Caco-2 (cell line): ENCODE measurements around the gene VPS13C. TPM values are rescaled to one million over a fixed set of nuclear protein-coding genes. Genes with fewer than 3 reads are reported as not detected.

Experiments
- BruUV-seq: library from RNA; stranded (reverse); fragments of 400-500 nt; replicated peaks from 2 replicates; lab custom pipeline; 2021; lab: Mats Ljungman, UMichigan
- CTCF ChIA-PET: fragments of 300-600 bp; sonication (Branson Sonifier 250); formaldehyde crosslinking; loops from one replicate; lab custom pipeline; 2022; ENCODE audit warnings: antibody characterized with exemption; lab: Charles Lee
- POLR2A ChIA-PET: fragments of 300-600 bp; sonication (Branson Sonifier 250); formaldehyde crosslinking; loops from one replicate; lab custom pipeline; 2022; ENCODE audit warnings: antibody characterized with exemption; lab: Charles Lee
- DNase-seq, 2 experiments: peaks; one replicate each; pipeline versions ENCODE4 v3.0.0 to v3.0.0-alpha.2; 2020 to 2022
- H3K27me3 ChIP-seq: replicated peaks from 2 replicates; pipeline ENCODE4 v1.6.0; 2011; ENCODE audit warnings: low read length; ENCODE audit not compliant: control insufficient read depth, insufficient read depth
- H3K36me3 ChIP-seq: 2 replicates; pipeline ENCODE4 v1.5.1; 2011; ENCODE audit warnings: low read length; ENCODE audit not compliant: control insufficient read depth, insufficient read depth
- H3K4me1 ChIP-seq: fragments of 250-450 bp; sonication (Bioruptor Pico); 2 replicates; pipeline ENCODE4 v1.5.1; 2020; ENCODE audit warnings: mild to moderate bottlenecking
- H3K4me3 ChIP-seq: 2 replicates; pipeline ENCODE4 v1.5.1; 2011; ENCODE audit warnings: low read depth, mild to moderate bottlenecking, control low read depth, low read length
- H3K9me3 ChIP-seq: fragments of 250-450 bp; sonication (Bioruptor Pico); 2 replicates; pipeline ENCODE4 v1.5.1; 2020; ENCODE audit warnings: mild to moderate bottlenecking, moderate library complexity
- H3K27ac Mint-ChIP-seq: one replicate; pipeline ENCODE4 v1.8.0; 2022; ENCODE audit warnings: mixed read lengths; ENCODE audit not compliant: unreplicated experiment
- H3K27me3 Mint-ChIP-seq: one replicate; pipeline ENCODE4 v1.8.0; 2022; ENCODE audit warnings: mixed read lengths; ENCODE audit not compliant: insufficient read depth, unreplicated experiment
- H3K36me3 Mint-ChIP-seq: one replicate; pipeline ENCODE4 v1.8.0; 2022; ENCODE audit warnings: mild to moderate bottlenecking, mixed read lengths; ENCODE audit not compliant: insufficient read depth, unreplicated experiment
- H3K4me1 Mint-ChIP-seq: one replicate; pipeline ENCODE4 v1.8.0; 2022; ENCODE audit warnings: low read depth, mixed read lengths; ENCODE audit not compliant: unreplicated experiment
- H3K4me3 Mint-ChIP-seq: one replicate; pipeline ENCODE4 v1.8.0; 2022; ENCODE audit warnings: mild to moderate bottlenecking, moderate library complexity, mixed read lengths; ENCODE audit not compliant: unreplicated experiment
- H3K9me3 Mint-ChIP-seq: one replicate; pipeline ENCODE4 v1.8.0; 2022; ENCODE audit warnings: mixed read lengths; ENCODE audit not compliant: unreplicated experiment
- CTCF ChIP-seq, 2 experiments: fragments of 200-600 bp in 1 of 2; IDR thresholded peaks; 1 replicate in 1 of 2; 2 replicates in 1 of 2; pipeline versions ENCODE4 v1.5.1 to v1.8.0; 2011 to 2022; ENCODE audit warnings: antibody characterized with exemption in 1 of 2, control low read depth in 1 of 2, inconsistent platforms in 1 of 2, low read depth in 1 of 2, low read length in 1 of 2, mild to moderate bottlenecking in 1 of 2, moderate library complexity in 1 of 2; ENCODE audit not compliant: insufficient read depth in 1 of 2, severe bottlenecking in 1 of 2, unreplicated experiment in 1 of 2
- intact Hi-C: fragments of 100-400 bp; cut with micrococcal nuclease; formaldehyde crosslinking; loops from one replicate; pipeline ENCODE4 v1.10.0; 2022; ENCODE audit not compliant: unreplicated experiment
- total RNA-seq: library from RNA; stranded (reverse); gene quantifications from 2 replicates; pipeline ENCODE4 v1.2.3, GENCODE V29; 2022

Gene VPS13C
- total RNA-seq, 1 experiment from 2014 or later = 42.4 TPM

DNA sequence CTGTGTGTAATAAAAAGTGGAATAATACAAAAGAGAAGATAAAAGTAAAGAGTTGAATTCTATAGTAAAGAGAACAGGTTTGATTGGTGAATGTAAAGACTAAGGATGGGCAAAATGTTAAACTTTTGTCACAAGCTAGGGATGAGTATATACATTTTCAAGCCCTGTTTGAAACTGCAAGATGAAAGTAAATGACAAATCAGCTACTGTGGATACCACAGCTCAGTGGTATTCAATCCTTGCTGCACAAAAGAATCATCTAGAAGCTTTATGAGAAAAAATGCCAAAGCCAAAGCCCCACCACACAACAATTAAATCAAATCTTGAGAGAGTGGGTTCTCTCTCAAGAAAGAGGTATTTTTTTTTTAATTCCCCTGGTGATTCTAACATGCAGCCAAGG, 67.7 kb downstream of the VPS13C start:
- Mint-ChIP-seq H3K4me3 (no peak overlapping the region), H3K4me1 (no peaks in the 10 kb centered on the region), H3K9me3 (no peaks in the 10 kb centered on the region), H3K27ac (no peak overlapping the region), H3K27me3 (no peaks in the 10 kb centered on the region), H3K36me3 (peaks cover 36% of the 10 kb centered on the region)
- no peak for TF ChIP-seq CTCF (IDR thresholded peaks at IDR 0.05; ENCODE audit: insufficient read depth in 1 of 2, low read depth in 1 of 2, low read length in 1 of 2, severe bottlenecking in 1 of 2, unreplicated experiment in 1 of 2)
- ChIA-PET CTCF (no interaction called here), POLR2A (no interaction called here)
- no peak for DNase-seq
- H3K36me3 ChIP-seq = no peaks in the 10 kb centered on the region
- intact Hi-C loops = no loop called here
- H3K4me1 ChIP-seq = no peaks in the 10 kb centered on the region
- BruUV-seq = no TSS peak
- no peaks in the 10 kb centered on the region for H3K9me3 ChIP-seq
- no peak overlapping the region for H3K4me3 ChIP-seq
- no peaks in the 10 kb centered on the region for H3K27me3 ChIP-seq

DNA sequence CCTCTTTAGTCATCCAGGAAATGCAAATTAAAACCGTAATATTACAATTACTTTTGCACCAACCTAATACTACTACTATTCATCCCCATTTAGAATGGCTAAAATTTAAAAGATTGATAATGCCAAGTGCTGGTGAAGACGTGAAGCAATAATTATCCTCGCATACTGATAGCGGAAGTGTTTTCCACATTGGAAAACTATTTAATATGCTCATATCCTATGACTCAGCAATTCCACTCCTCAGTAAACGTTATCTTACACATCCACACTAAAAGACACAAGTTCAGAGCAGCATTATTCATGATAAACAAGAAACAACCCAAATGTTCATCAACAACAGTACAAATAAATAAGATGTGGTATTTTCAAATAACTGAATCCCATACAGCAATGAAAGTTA, 70.6 kb downstream of the VPS13C start:
- Mint-ChIP-seq H3K4me3 (no peak overlapping the region), H3K4me1 (no peaks in the 10 kb centered on the region), H3K9me3 (no peaks in the 10 kb centered on the region), H3K36me3 (peaks cover 37% of the 10 kb centered on the region), H3K27ac (no peak overlapping the region), H3K27me3 (no peaks in the 10 kb centered on the region)
- no peaks in the 10 kb centered on the region for H3K36me3 ChIP-seq
- H3K27me3 ChIP-seq = no peaks in the 10 kb centered on the region
- H3K4me3 ChIP-seq = no peak overlapping the region
- H3K4me1 ChIP-seq = no peaks in the 10 kb centered on the region
- no peak for DNase-seq
- TF ChIP-seq CTCF (IDR thresholded peaks at IDR 0.05; ENCODE audit: insufficient read depth in 1 of 2, low read depth in 1 of 2, low read length in 1 of 2, severe bottlenecking in 1 of 2, unreplicated experiment in 1 of 2) = no peak
- CTCF ChIA-PET = no interaction called here
- BruUV-seq = no TSS peak
- POLR2A ChIA-PET = no interaction called here
- intact Hi-C loops = no loop called here
- H3K9me3 ChIP-seq = no peaks in the 10 kb centered on the region

GRCh38 chr15:61987824-61988223, 72.4 kb downstream of the VPS13C start:
- H3K4me3 Mint-ChIP-seq = no peak overlapping the region
- ChIA-PET CTCF (no interaction called here), POLR2A (no interaction called here)
- DNase-seq = no peak
- BruUV-seq = no TSS peak
- H3K36me3 Mint-ChIP-seq = peaks cover 37% of the 10 kb centered on the region
- intact Hi-C loops = no loop called here
- H3K27me3 Mint-ChIP-seq = no peaks in the 10 kb centered on the region
- no peak for TF ChIP-seq CTCF (IDR thresholded peaks at IDR 0.05; ENCODE audit: insufficient read depth in 1 of 2, low read depth in 1 of 2, low read length in 1 of 2, severe bottlenecking in 1 of 2, unreplicated experiment in 1 of 2)
- H3K27ac Mint-ChIP-seq = no peak overlapping the region
- Histone ChIP-seq H3K9me3 (no peaks in the 10 kb centered on the region), H3K4me3 (no peak overlapping the region), H3K36me3 (no peaks in the 10 kb centered on the region), H3K4me1 (no peaks in the 10 kb centered on the region), H3K27me3 (no peaks in the 10 kb centered on the region)
- H3K4me1 Mint-ChIP-seq = no peaks in the 10 kb centered on the region
- no peaks in the 10 kb centered on the region for H3K9me3 Mint-ChIP-seq
